HG03521 (cell line): ENCODE measurements around the gene SLC34A2.
"Not testable (repeated sequence)": the region's sequence is repeated elsewhere in the genome, so short reads cannot be mapped to it uniquely, and the experiment has no call there.

Experiments used
- ATAC-seq: cut with Tn5 transposase; IDR thresholded peaks from one replicate; pipeline ENCODE4 v1.9.1; 2021; ENCODE audit warnings: mild to moderate bottlenecking, moderate library complexity; ENCODE audit not compliant: unreplicated experiment

The SLC34A2 gene

GRCh38 chr4:25654971-25655963 lies at the start of gene SLC34A2:
Gene SLC34A2 (plus strand): TSS chr4:25655851. CDS start chr4:25662501, 6,650 bp downstream.
- no peak for ATAC-seq

- no peak for ATAC-seq
Observed at GRCh38 chr4:25608644-25609043, 47.0 kb upstream of the SLC34A2 start.

- ATAC-seq: no peak
Observed at GRCh38 chr4:25609976-25610375, 45.7 kb upstream of the SLC34A2 start.

- not testable (repeated sequence) for ATAC-seq
Observed at GRCh38 chr4:25613613-25614012, 42.0 kb upstream of the SLC34A2 start.

GRCh38 chr4:25614807-25615206 lies 40.8 kb upstream of the SLC34A2 start:
- no peak for ATAC-seq

- ATAC-seq: peak; percentile 41
Observed at GRCh38 chr4:25621027-25621930, 34.4 kb upstream of the SLC34A2 start.

- ATAC-seq: no peak
Observed at GRCh38 chr4:25624616-25625015, 31.0 kb upstream of the SLC34A2 start.

GRCh38 chr4:25628451-25628850 lies 27.2 kb upstream of the SLC34A2 start:
- ATAC-seq: no peak

- no peak for ATAC-seq
Observed at GRCh38 chr4:25632135-25632534, 23.5 kb upstream of the SLC34A2 start.

GRCh38 chr4:25633541-25633940 lies 22.1 kb upstream of the SLC34A2 start:
- no peak for ATAC-seq

GRCh38 chr4:25635501-25635900 lies 20.1 kb upstream of the SLC34A2 start:
- ATAC-seq: no peak

GRCh38 chr4:25637581-25638220 lies 17.9 kb upstream of the SLC34A2 start:
- ATAC-seq: no peak

- ATAC-seq: no peak
Observed at GRCh38 chr4:25638221-25638601, 17.4 kb upstream of the SLC34A2 start.

GRCh38 chr4:25638806-25639205 lies 16.8 kb upstream of the SLC34A2 start:
- no peak for ATAC-seq

- no peak for ATAC-seq
Observed at GRCh38 chr4:25650311-25650710, 5.3 kb upstream of the SLC34A2 start.

GRCh38 chr4:25651682-25652081 lies 4.0 kb upstream of the SLC34A2 start:
- no peak for ATAC-seq

- no peak for ATAC-seq
Observed at GRCh38 chr4:25654031-25654970, 1.4 kb upstream of the SLC34A2 start.

- no peak for ATAC-seq
Observed at GRCh38 chr4:25656031-25656430, 380 bp downstream of the SLC34A2 start.

- ATAC-seq: no peak
Observed at GRCh38 chr4:25658357-25658771, 2.7 kb downstream of the SLC34A2 start.

- ATAC-seq: no peak
Observed at GRCh38 chr4:25658777-25659176, 3.1 kb downstream of the SLC34A2 start.
